IPS DF 6.9 (cell line): Measurements from ENCODE around the gene IL17RD.
"Not testable (repeated sequence)": the region's sequence is repeated elsewhere in the genome, so short reads cannot be mapped to it uniquely, and the experiment has no call there.

Experiments
- DNase-seq: peaks from one replicate; pipeline ENCODE4 v3.0.0-alpha.2; 2013; ENCODE audit warnings: low read depth, low spot score
- H3K27ac ChIP-seq: one replicate; pipeline ENCODE4 v1.5.1; 2013; ENCODE audit warnings: low read length, control low read depth
- H3K27me3 ChIP-seq: 2 replicates; pipeline ENCODE4 v1.6.1; 2013; ENCODE audit warnings: mild to moderate bottlenecking, low read length; ENCODE audit not compliant: control insufficient read depth, insufficient read depth
- H3K36me3 ChIP-seq: 2 replicates; pipeline ENCODE4 v1.6.1; 2013; ENCODE audit warnings: low read length; ENCODE audit not compliant: control insufficient read depth, insufficient read depth
- H3K4me1 ChIP-seq: 2 replicates; pipeline ENCODE4 v1.6.1; 2013; ENCODE audit warnings: low read length; ENCODE audit not compliant: control insufficient read depth, insufficient read depth
- H3K4me3 ChIP-seq: 2 replicates; pipeline ENCODE4 v1.5.1; 2013; ENCODE audit warnings: mild to moderate bottlenecking, low read length
- H3K9me3 ChIP-seq: 2 replicates; pipeline ENCODE4 v1.6.1; 2013; ENCODE audit warnings: low read length, inconsistent platforms; ENCODE audit not compliant: control insufficient read depth, insufficient read depth
- WGBS: extraction: QIAGEN DNeasy Blood & Tissue Kit; methylation state at CpG from one replicate; pipeline ENCODE4 v1.1.7; 2013; ENCODE audit warnings: mixed read lengths, missing lambda C conversion rate; ENCODE audit not compliant: insufficient read length, insufficient coverage; 5-methylcytosine and 5-hydroxymethylcytosine counted together

IL17RD gene

GRCh38 chr3:57093971-57094535 lies 71.1 kb downstream of the IL17RD start:
- DNase-seq, result no peak
- H3K27ac ChIP-seq, result no peak overlapping the region
- 100% methylated on average over 1 of the region's 6 CpGs for WGBS
- H3K4me1 ChIP-seq, result no peaks in the 10 kb centered on the region
- no peaks in the 10 kb centered on the region for H3K27me3 ChIP-seq
- H3K36me3 ChIP-seq, result peaks cover 11% of the 10 kb centered on the region
- no peaks in the 10 kb centered on the region for H3K9me3 ChIP-seq
- H3K4me3 ChIP-seq, result no peak overlapping the region

GRCh38 chr3:57093489-57093888 lies 71.7 kb downstream of the IL17RD start:
- Histone ChIP-seq H3K4me1 (no peaks in the 10 kb centered on the region), H3K27me3 (no peaks in the 10 kb centered on the region), H3K36me3 (peaks cover 11% of the 10 kb centered on the region), H3K27ac (no peak overlapping the region), H3K9me3 (no peaks in the 10 kb centered on the region), H3K4me3 (no peak overlapping the region)
- no peak for DNase-seq

GRCh38 chr3:57091521-57092273 lies 73.5 kb downstream of the IL17RD start:
- DNase-seq, result no peak
- H3K4me3 ChIP-seq, result no peak overlapping the region
- WGBS, result no CpG with 5 or more reads among the region's 3 CpGs

GRCh38 chr3:57089043-57089442 lies 76.1 kb downstream of the IL17RD start:
- Histone ChIP-seq H3K27ac (no peak overlapping the region), H3K9me3 (no peaks in the 10 kb centered on the region), H3K4me3 (no peak overlapping the region), H3K36me3 (no peaks in the 10 kb centered on the region), H3K4me1 (no peaks in the 10 kb centered on the region), H3K27me3 (no peaks in the 10 kb centered on the region)
- WGBS, result no CpG with 5 or more reads among the region's 4 CpGs
- no peak for DNase-seq

More at GRCh38 chr3:57091521-57092273, 73.5 kb downstream of the IL17RD start:
- Histone ChIP-seq H3K36me3 (0 out of 2 replicates have a peak, but pooled peaks cover 2% of the 10 kb centered on the region), H3K27me3 (no peaks in the 10 kb centered on the region), H3K27ac (no peak overlapping the region), H3K9me3 (no peaks in the 10 kb centered on the region), H3K4me1 (no peaks in the 10 kb centered on the region)

- no peaks in the 10 kb centered on the region for H3K36me3 ChIP-seq
- H3K4me3 ChIP-seq, result no peak overlapping the region
- no peaks in the 10 kb centered on the region for H3K27me3 ChIP-seq
- no peaks in the 10 kb centered on the region for H3K9me3 ChIP-seq
- no peaks in the 10 kb centered on the region for H3K4me1 ChIP-seq
- H3K27ac ChIP-seq, result no peak overlapping the region
- no peak for DNase-seq
- no CpG with 5 or more reads among the region's 5 CpGs for WGBS
Measured at GRCh38 chr3:57088503-57088902, 76.7 kb downstream of the IL17RD start.

- H3K4me3 ChIP-seq, result no peak overlapping the region
- H3K27ac ChIP-seq, result no peak overlapping the region
- H3K36me3 ChIP-seq, result no peaks in the 10 kb centered on the region
- DNase-seq, result no peak
- H3K4me1 ChIP-seq, result no peaks in the 10 kb centered on the region
- no peaks in the 10 kb centered on the region for H3K9me3 ChIP-seq
- H3K27me3 ChIP-seq, result no peaks in the 10 kb centered on the region
- no CpG with 5 or more reads among the region's 1 CpG for WGBS
Measured at GRCh38 chr3:57087361-57088092, 77.6 kb downstream of the IL17RD start.

- no peak for DNase-seq
- H3K9me3 ChIP-seq, result no peaks in the 10 kb centered on the region
- H3K27ac ChIP-seq, result no peak overlapping the region
- H3K4me1 ChIP-seq, result no peaks in the 10 kb centered on the region
- no peaks in the 10 kb centered on the region for H3K27me3 ChIP-seq
- no peaks in the 10 kb centered on the region for H3K36me3 ChIP-seq
- H3K4me3 ChIP-seq, result no peak overlapping the region
Measured at GRCh38 chr3:57086201-57086600, 79.0 kb downstream of the IL17RD start.

- Histone ChIP-seq H3K36me3 (no peaks in the 10 kb centered on the region), H3K9me3 (no peaks in the 10 kb centered on the region), H3K27ac (no peak overlapping the region), H3K4me1 (no peaks in the 10 kb centered on the region), H3K27me3 (no peaks in the 10 kb centered on the region), H3K4me3 (no peak overlapping the region)
- no CpG with 5 or more reads among the region's 4 CpGs for WGBS
- DNase-seq, result no peak
Measured at GRCh38 chr3:57085211-57085610, 79.9 kb downstream of the IL17RD start.

- not testable (repeated sequence) for DNase-seq, H3K36me3 ChIP-seq, H3K9me3 ChIP-seq, H3K4me1 ChIP-seq, H3K27me3 ChIP-seq, H3K4me3 ChIP-seq, H3K27ac ChIP-seq
- WGBS, result no CpG with 5 or more reads among the region's 16 CpGs
Measured at GRCh38 chr3:57083266-57083995, 81.7 kb downstream of the IL17RD start.

- Histone ChIP-seq H3K36me3 (no peaks in the 10 kb centered on the region), H3K27ac (no peak overlapping the region), H3K9me3 (no peaks in the 10 kb centered on the region), H3K4me3 (no peak overlapping the region), H3K27me3 (peaks cover 4% of the 10 kb centered on the region; the same call in 1 of the 2 replicates), H3K4me1 (no peaks in the 10 kb centered on the region)
- no peak for DNase-seq
- no CpG with 5 or more reads among the region's 6 CpGs for WGBS
Measured at GRCh38 chr3:57082481-57082880, 82.7 kb downstream of the IL17RD start.
